Cardiac septum (tissue), 1 donor: ENCODE results near the gene TBC1D1. TPM values are rescaled to one million over a fixed set of nuclear protein-coding genes. Genes with fewer than 3 reads are reported as not detected.

Source experiments
- DNase-seq: peaks from one replicate; pipeline ENCODE4 v3.0.0-alpha.2; 2020; ENCODE audit warnings: low spot score
- intact Hi-C: fragments of 100-400 bp; cut with DNase I; formaldehyde crosslinking; loops from one replicate; pipeline ENCODE4 v1.14.0; 2022
- total RNA-seq: library from RNA; stranded (reverse); fragmentation: NEBNext Ultra II Directional; extraction: Animal tissue kit (Norgen Biotek cat#: 25700); gene quantifications from one replicate; pipeline ENCODE4 v1.2.1, GENCODE V29; 2021
- donor health status: DM: no; HTN: no; CAD: no.

Gene TBC1D1
- total RNA-seq, 1 donor from 2014 or later, result 128 TPM

GRCh38 chr4:38082424-38083385 lies 191.8 kb downstream of the TBC1D1 start:
- intact Hi-C loops, result loop anchor here (5.0 kb wide), 1 partner anchor 75 kb away; no protein-coding TSS in a partner anchor
- no peak for DNase-seq

DNA sequence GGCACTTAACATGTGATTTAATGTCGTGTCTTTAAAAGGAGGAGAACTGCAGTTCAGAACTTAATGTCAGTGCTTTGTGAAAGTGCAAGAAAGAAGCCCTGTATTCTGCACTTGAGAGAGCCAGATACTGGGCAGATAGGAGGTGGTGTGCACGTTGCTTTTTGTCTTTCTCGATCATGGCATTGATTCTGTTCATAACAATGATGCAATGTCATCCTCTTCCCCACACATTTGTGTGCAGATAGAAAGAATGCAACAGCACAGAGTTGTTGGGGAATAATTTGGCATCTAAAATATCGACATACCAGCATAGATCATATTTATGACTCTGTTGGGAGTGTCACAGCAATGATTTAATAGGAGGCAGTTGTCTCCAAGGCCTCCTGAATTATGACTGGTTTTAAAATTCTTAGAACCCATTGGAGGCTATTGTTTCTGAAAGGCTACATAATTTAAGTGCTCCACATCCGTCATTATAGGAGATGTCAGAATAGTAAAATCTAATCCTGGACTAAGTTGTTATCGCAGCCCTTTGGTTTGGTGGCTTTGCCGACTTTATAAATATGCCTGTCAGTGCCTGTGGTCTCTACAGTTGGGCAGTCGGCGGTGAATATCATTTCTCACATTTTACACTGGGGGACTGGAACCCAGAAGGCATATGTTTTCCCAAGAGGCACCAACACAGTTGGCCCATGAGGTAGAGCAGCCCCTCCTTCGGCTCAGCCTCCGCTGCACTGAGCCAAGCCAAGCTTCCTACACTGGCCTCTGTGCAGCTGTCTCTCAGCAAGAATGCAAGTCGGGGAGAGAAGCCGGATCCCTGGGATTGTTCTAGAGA lies 194.2 kb downstream of the TBC1D1 start:
- intact Hi-C loops, result loop anchor here (5.0 kb wide), 1 partner anchor 72 kb away; no protein-coding TSS in a partner anchor
- no peak for DNase-seq

DNA sequence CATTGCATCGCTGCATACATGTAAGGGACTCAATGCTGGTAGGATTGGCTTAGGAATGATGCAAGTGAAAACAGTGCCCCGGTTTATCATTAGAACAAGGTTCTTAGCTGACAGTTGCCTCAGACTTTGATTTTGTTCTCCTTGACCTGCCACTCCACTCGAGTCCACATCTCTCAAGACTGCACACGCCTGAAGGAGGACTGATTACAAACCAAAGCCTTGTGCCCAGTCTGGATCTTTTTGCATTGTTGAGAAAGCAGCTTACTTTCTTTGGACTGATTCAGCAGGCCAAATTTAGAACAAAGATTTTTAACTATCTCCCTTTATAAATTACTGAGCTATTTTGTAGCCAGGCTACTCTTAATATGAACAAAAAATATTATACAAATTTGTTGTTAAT lies 194.9 kb downstream of the TBC1D1 start:
- intact Hi-C loops, result no loop called here
- no peak for DNase-seq

GRCh38 chr4:38086151-38086848 lies 195.4 kb downstream of the TBC1D1 start:
- DNase-seq, result no peak
- intact Hi-C loops, result no loop called here

- intact Hi-C loops, result no loop called here
- DNase-seq, result no peak
Observed at GRCh38 chr4:38086849-38087226, 196.0 kb downstream of the TBC1D1 start.

DNA sequence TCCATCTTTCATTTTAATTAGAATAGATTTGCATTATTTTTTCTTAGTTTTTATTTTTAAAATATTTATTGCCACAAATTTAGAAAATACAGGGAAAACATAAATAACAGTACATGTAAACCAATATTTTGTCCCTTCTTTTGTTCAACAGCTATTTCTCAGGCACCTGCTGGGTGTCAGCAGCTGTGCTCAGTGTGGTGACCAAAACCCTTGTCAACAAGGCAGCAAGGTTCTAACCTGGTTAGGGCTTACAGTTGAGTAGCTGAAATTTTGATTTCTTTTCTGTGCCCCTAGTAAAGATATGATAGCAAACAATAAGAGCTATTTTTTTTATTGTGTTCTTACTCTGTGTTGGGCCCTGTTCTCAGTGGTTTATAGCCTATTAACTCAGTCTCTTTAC lies 197.4 kb downstream of the TBC1D1 start:
- no peak for DNase-seq
- intact Hi-C loops, result no loop called here

DNA sequence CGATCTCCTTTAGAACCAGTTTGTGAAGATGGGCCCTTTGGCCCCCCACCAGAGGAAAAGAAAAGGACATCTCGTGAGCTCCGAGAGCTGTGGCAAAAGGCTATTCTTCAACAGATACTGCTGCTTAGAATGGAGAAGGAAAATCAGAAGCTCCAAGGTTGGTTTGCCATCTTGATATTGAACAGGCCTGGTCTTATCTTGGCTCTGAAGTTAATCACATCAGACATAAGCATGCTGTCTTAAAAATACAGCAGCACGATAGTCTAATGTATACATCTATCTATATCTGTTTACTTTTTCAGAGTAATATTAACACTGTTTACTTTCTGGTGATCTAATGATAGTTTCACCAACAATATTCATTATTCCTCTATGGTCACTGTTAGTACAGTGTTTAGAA lies 199.1 kb downstream of the TBC1D1 start:
- no peak for DNase-seq
- intact Hi-C loops, result no loop called here

- no peak for DNase-seq
- intact Hi-C loops, result no loop called here
Observed at GRCh38 chr4:38090455-38091246, 199.8 kb downstream of the TBC1D1 start.

DNA sequence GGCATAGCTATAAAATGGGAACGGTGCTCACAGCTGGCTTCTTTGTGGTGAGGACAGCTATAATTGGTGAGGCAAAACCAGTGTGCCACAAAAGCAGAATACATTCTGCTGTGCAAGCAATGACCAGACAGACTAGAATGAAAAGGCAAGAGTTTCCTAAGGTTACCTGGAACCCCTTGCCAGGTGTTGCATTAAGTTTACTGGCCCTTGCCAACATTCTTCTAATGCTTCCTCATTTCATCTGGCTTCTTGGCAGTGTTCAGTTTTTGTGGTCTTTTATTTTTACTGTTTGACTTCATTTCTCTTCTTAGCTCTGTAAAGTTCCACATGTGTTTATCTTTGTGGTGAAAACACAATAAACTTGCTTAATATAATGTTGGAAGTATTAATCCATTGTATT lies 200.8 kb downstream of the TBC1D1 start:
- intact Hi-C loops, result no loop called here

DNA sequence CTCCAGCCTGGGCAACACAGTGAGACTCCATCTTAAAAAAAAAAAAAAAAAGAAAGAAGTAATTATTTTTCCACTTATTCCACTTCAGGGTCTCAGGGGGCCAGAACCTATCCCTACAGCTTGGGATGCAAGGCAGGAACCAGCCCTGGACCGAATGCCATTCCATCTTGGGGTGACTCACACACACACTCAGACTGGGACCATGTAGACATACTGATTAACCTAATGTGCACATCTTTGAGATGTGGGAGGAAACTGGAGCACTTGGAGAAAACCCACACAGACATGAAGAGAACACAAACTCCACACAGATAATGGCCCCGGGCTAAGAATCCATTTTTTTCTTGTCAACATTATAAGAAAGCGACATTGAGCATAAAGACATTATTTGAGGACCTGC lies 201.8 kb downstream of the TBC1D1 start:
- intact Hi-C loops, result no loop called here
- no peak for DNase-seq

More for the DNA sequence above, 200.8 kb downstream of the TBC1D1 start:
- no peak for DNase-seq

- DNase-seq, result no peak
- intact Hi-C loops, result no loop called here
Observed at GRCh38 chr4:38094419-38094818, 203.5 kb downstream of the TBC1D1 start.

GRCh38 chr4:38095691-38096090 lies 204.8 kb downstream of the TBC1D1 start:
- DNase-seq, result no peak
- intact Hi-C loops, result no loop called here

DNA sequence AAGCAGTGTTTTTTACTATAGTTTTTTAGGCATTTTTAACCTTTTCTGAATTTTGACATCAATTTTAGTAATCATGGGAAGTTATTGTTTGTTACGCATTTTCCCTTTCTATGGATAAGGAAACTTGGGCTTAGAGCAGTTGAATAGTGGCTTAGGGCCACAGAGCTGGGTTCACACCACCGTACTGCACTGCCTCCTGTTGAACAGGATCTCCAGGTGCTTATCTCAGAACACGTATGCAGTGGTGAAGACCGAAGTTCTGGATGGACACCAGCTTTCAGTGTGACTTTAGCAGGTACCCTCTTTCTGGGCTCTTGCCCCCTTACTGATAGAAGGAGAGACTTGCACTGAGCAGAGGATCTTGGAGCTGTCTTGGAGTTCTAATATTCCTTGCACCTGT lies 206.9 kb downstream of the TBC1D1 start:
- no peak for DNase-seq
- intact Hi-C loops, result no loop called here

GRCh38 chr4:38099020-38099600 lies 208.2 kb downstream of the TBC1D1 start:
- intact Hi-C loops, result no loop called here
- DNase-seq, result no peak

DNA sequence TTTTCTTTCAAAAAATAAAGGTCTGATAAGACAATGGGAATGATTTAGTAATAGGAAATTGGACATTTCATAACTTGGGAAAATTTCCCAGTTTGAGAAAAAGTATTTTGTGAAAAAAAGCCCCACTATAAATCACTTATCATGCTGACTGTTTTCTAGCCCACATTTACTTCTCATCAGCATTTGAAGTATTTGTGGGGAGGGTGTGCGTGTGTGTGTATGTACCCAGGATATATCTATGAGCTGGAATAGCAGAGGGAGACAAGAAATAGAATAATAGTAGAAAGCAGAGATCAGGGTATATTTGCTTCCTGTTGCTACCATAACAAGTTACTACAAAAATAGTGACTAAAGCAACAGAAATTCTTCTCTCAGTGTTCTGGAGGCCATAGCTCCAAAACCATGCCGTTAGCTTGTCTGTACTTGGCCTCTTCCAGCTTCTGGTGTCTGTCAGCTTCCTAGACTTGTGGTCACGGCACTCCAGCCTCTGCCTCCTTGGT lies 209.1 kb downstream of the TBC1D1 start:
- no peak for DNase-seq

GRCh38 chr4:38100474-38101255 lies 209.8 kb downstream of the TBC1D1 start:
- intact Hi-C loops, result no loop called here
- no peak for DNase-seq

More for the DNA sequence above, 209.1 kb downstream of the TBC1D1 start:
- intact Hi-C loops, result no loop called here

DNA sequence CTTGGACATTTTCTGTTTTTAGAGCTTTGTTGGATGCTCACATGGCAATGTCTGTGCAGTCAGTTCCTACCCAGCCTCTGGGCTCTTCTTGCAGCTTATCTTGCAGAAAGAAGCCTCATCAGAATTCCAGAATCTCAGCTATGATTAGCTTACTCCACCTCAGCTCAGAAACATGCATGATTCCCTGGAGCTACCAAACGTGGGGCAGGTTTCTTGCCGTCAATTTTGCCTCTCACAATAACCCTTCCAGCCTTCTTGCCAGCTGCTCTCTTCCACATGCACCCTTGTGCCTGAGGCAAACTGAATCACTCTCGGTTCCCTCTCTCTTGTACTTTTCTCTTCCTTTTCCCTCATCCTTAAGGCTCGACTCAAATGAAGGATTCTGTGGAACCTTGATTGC lies 210.7 kb downstream of the TBC1D1 start:
- intact Hi-C loops, result no loop called here
- DNase-seq, result no peak
